ENCODE measurements around the gene MTA1. TPM values are rescaled to one million over a fixed set of nuclear protein-coding genes. Genes with fewer than 3 reads are reported as not detected.

Gene MTA1
- total and polyA plus RNA-seq, 2 of the 8 experiments (the other 6 are each of a cell fraction or from before 2014, with no cell fraction given), result 73.9 to 221 TPM

DNA sequence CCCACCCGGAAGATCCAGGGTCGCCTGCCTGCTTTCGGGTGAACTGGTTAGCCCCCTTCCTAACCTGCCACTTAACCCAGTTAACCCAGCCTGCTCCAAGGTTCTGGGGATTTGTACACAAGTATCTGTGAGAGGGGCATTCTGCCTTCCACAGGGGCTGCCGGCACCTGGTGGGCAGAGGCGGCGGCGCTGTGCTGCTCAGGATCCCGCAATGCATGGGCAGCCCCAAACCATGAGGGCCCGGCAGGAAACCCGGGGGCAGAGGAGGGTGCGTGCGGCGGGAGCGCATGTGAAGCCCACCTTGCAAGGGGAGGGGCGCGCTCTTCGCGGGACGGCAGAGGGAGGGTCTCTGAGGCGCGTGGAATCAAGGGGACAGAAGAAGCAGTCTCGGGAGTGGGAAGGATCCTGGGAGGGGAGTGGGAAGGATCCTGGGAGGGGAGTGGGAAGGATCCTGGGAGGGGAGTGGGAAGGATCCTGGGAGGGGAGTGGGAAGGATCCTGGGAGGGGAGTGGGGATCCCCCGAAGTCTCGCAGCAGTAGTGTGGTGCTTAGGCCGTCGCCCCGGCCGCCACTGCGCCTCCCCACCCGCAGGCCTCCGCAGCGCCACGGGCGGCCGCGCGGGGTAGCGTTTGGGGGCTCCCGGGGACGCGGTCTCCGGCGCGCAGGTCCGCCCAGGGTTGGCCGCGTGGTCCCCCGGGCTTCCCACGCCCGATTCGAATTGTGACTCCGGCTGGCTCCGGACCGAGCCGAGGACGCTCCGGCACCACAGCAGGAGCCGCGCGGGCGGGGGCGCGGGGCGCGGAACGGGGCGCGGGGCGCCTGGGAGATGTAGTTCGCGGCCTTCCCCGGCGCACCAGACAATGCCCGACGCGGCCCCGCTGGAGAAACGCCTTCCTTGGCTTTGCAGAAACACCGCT, 4.9 kb upstream of the MTA1 start (continued):
- TF ChIP-seq CHD7 (IDR thresholded peaks at IDR 0.05; ENCODE audit: insufficient replicate concordance, low read length), result no peak
- no peak for TF ChIP-seq POLR2AphosphoS5 (IDR thresholded peaks at IDR 0.05; ENCODE audit: low read depth, low read length)
- TF ChIP-seq TAF1 (IDR thresholded peaks at IDR 0.05; ENCODE audit: low read depth, low read length), result peak; percentile 26; the same call in 1 of the 2 replicates
- TF ChIP-seq GTF2F1 (IDR thresholded peaks at IDR 0.05; ENCODE audit: borderline replicate concordance, low read depth, low read length), result no peak
- no peak for TF ChIP-seq BCL11A (IDR thresholded peaks at IDR 0.05; ENCODE audit: low read depth in 2 of 2, low read length in 2 of 2)
- no peak for TF ChIP-seq NRF1 (IDR thresholded peaks at IDR 0.05; ENCODE audit: low read depth, low read length)
- peak; percentile 52 for TF ChIP-seq SIX5 (IDR thresholded peaks at IDR 0.05; ENCODE audit: low read depth, low read length)

Measured in H1 (cell line).